ENCODE measurements around the gene LBH. TPM values are rescaled to one million over a fixed set of nuclear protein-coding genes. Genes with fewer than 3 reads are reported as not detected.

LBH gene
- total RNA-seq, 1 donor from 2014 or later, result 51.7 TPM

DNA sequence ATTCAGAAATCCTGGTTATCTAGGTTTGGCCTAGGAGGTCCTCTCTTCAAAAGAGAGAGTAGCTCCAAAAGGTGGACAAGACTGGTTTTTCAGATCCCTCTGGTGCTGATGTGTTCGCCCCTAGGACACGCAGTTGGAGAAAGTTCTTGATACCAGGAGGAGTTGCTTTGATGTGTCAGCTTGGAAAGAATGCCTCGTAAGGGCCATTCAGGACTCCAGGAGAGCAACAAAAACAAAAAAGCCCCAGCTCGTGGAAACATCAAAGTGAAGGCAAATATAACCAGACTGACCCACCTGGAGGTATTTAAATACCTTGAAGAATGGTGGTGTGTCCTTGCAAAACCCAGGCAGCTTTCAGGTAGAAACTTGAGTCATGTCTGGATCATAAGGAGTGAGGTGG lies 12.5 kb upstream of the LBH start:
- H3K27me3 Mint-ChIP-seq (ENCODE audit: low read depth, unreplicated experiment), result peaks cover 30% of the 10 kb centered on the region
- Histone ChIP-seq H4K20me1 (ENCODE audit: insufficient read depth, low read length) (no peaks in the 10 kb centered on the region), H3K27me3 (ENCODE audit: insufficient read depth, low read length) (peaks cover 2% of the 10 kb centered on the region), H3K36me3 (ENCODE audit: insufficient read depth, low read length) (no peaks in the 10 kb centered on the region), H3K4me2 (ENCODE audit: low read length) (peak overlapping the region; percentile 6), H3K4me3 (ENCODE audit: insufficient read depth, low read depth, low read length) (no peak overlapping the region), H3K9ac (ENCODE audit: low read length) (no peak overlapping the region), H3K79me2 (ENCODE audit: insufficient read depth, low read length) (no peaks in the 10 kb centered on the region), H2AFZ (ENCODE audit: low read depth, low read length) (no peak overlapping the region), H3K4me1 (ENCODE audit: insufficient read depth, low read length) (peaks cover 8% of the 10 kb centered on the region), H3K27ac (ENCODE audit: low read depth, low read length) (no peak overlapping the region), H3K9me3 (ENCODE audit: insufficient read depth, low read depth, low read length) (no peaks in the 10 kb centered on the region)
- no peak overlapping the region for H3K4me3 Mint-ChIP-seq (ENCODE audit: unreplicated experiment)
- FAIRE-seq, result no peak
- no peaks in the 10 kb centered on the region for H3K36me3 Mint-ChIP-seq (ENCODE audit: low read depth, unreplicated experiment)
- peaks cover 6% of the 10 kb centered on the region for H3K4me1 Mint-ChIP-seq (ENCODE audit: low read depth, unreplicated experiment)
- H3K9me3 Mint-ChIP-seq (ENCODE audit: unreplicated experiment), result peaks cover 6% of the 10 kb centered on the region
- TF ChIP-seq, protein P1, sequence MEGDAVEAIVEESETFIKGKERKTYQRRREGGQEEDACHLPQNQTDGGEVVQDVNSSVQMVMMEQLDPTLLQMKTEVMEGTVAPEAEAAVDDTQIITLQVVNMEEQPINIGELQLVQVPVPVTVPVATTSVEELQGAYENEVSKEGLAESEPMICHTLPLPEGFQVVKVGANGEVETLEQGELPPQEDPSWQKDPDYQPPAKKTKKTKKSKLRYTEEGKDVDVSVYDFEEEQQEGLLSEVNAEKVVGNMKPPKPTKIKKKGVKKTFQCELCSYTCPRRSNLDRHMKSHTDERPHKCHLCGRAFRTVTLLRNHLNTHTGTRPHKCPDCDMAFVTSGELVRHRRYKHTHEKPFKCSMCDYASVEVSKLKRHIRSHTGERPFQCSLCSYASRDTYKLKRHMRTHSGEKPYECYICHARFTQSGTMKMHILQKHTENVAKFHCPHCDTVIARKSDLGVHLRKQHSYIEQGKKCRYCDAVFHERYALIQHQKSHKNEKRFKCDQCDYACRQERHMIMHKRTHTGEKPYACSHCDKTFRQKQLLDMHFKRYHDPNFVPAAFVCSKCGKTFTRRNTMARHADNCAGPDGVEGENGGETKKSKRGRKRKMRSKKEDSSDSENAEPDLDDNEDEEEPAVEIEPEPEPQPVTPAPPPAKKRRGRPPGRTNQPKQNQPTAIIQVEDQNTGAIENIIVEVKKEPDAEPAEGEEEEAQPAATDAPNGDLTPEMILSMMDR (IDR thresholded peaks at IDR 0.05; ENCODE audit: insufficient read depth, low read depth, low read length), result no peak
- no peak for TF ChIP-seq EZH2 (IDR thresholded peaks at IDR 0.05; ENCODE audit: insufficient read depth, low read length)
- peak; percentile 9 for DNase-seq (ENCODE audit: low read depth)
- no peak overlapping the region for H3K27ac Mint-ChIP-seq (ENCODE audit: unreplicated experiment)

DNA sequence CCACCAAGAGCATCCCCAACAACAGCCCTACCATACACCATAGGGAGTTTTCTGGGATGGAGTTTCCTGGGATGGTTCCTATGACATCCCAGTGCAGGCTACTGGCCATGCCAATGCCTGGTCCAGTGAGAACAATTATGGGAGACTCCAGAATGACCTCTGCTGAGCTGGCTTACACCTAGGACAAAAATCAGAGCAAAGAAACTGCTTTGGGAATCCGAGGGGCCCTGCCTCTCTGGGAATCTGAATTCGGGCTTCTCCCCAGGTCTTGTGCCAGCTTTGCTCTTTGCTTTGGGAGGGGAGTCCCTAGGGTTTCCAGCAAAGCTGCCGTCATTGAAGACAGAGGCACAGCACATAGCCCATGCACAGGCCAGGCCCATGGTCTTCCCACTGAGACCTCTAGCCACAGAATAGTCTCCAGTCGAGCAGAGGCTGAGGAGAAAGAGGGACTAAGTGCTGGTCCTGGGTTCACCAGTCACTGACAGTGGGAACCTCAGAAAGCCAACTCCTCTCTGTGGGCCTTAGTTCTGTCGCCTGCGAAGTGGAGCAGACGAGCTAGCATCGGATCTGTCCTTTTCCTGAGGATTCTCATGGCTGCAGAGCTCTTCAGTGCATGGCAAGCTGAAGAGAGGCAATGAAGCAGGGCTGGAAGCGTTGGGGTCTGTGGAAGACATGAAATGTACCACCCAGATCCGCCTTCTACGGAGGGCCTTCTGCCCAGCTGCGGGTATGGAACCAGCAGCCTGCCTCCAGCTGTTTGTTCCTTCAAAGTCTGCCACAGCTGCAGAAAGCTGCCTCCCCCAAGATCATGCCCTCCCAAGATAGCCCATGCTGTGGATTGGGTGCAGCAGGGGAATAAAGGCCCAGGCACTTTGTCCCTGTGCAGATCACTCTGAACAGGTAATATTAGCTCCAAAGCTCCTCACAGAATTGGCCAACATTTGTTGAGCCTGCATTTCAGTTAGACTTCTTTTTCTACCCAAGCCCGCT lies 11.2 kb upstream of the LBH start:
- Mint-ChIP-seq H3K36me3 (ENCODE audit: low read depth, unreplicated experiment) (peaks cover 1% of the 10 kb centered on the region), H3K4me1 (ENCODE audit: low read depth, unreplicated experiment) (peaks cover 10% of the 10 kb centered on the region), H3K27ac (ENCODE audit: unreplicated experiment) (no peak overlapping the region), H3K9me3 (ENCODE audit: unreplicated experiment) (peaks cover 6% of the 10 kb centered on the region), H3K4me3 (ENCODE audit: unreplicated experiment) (no peak overlapping the region), H3K27me3 (ENCODE audit: low read depth, unreplicated experiment) (peaks cover 32% of the 10 kb centered on the region)
- Histone ChIP-seq H3K9me3 (ENCODE audit: insufficient read depth, low read depth, low read length) (no peaks in the 10 kb centered on the region), H4K20me1 (ENCODE audit: insufficient read depth, low read length) (no peaks in the 10 kb centered on the region), H3K4me1 (ENCODE audit: insufficient read depth, low read length) (peaks cover 12% of the 10 kb centered on the region), H3K27me3 (ENCODE audit: insufficient read depth, low read length) (peaks cover 4% of the 10 kb centered on the region), H2AFZ (ENCODE audit: low read depth, low read length) (no peak overlapping the region), H3K4me2 (ENCODE audit: low read length) (no peak overlapping the region), H3K9ac (ENCODE audit: low read length) (no peak overlapping the region), H3K36me3 (ENCODE audit: insufficient read depth, low read length) (no peaks in the 10 kb centered on the region), H3K79me2 (ENCODE audit: insufficient read depth, low read length) (no peaks in the 10 kb centered on the region), H3K4me3 (ENCODE audit: insufficient read depth, low read depth, low read length) (no peak overlapping the region), H3K27ac (ENCODE audit: low read depth, low read length) (no peak overlapping the region)
- TF ChIP-seq EZH2 (IDR thresholded peaks at IDR 0.05; ENCODE audit: insufficient read depth, low read length), result no peak
- TF ChIP-seq, protein P1 (IDR thresholded peaks at IDR 0.05; ENCODE audit: insufficient read depth, low read depth, low read length), result no peak
- DNase-seq (ENCODE audit: low read depth) (no peak), FAIRE-seq (no peak)

DNA sequence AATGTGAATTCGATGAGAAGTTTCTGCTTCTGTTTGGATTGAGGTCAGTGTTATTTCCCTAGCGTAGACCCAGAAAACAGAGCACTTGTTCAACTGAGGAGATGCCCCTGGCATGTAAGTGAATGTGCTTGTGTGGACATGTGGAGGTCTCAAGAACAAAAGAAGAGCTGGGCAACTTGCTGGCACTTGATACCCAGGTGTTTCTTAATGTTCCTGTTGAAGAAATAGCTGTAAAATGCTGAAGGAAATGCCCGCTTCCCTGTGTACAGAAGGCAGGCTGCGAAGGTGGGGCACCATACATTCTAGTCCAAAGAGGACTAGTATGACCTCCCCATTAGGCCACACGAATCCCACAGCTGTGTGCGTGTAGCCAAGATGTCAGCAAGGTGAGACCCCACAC lies 9.8 kb upstream of the LBH start:
- Histone ChIP-seq H3K4me3 (ENCODE audit: insufficient read depth, low read depth, low read length) (no peak overlapping the region), H3K27me3 (ENCODE audit: insufficient read depth, low read length) (peaks cover 4% of the 10 kb centered on the region), H3K4me2 (ENCODE audit: low read length) (no peak overlapping the region), H3K9ac (ENCODE audit: low read length) (no peak overlapping the region), H3K9me3 (ENCODE audit: insufficient read depth, low read depth, low read length) (no peaks in the 10 kb centered on the region), H3K36me3 (ENCODE audit: insufficient read depth, low read length) (no peaks in the 10 kb centered on the region), H4K20me1 (ENCODE audit: insufficient read depth, low read length) (no peaks in the 10 kb centered on the region), H2AFZ (ENCODE audit: low read depth, low read length) (no peak overlapping the region), H3K27ac (ENCODE audit: low read depth, low read length) (no peak overlapping the region), H3K79me2 (ENCODE audit: insufficient read depth, low read length) (no peaks in the 10 kb centered on the region), H3K4me1 (ENCODE audit: insufficient read depth, low read length) (peaks cover 26% of the 10 kb centered on the region)
- peaks cover 32% of the 10 kb centered on the region for H3K27me3 Mint-ChIP-seq (ENCODE audit: low read depth, unreplicated experiment)
- H3K4me3 Mint-ChIP-seq (ENCODE audit: unreplicated experiment), result no peak overlapping the region
- H3K4me1 Mint-ChIP-seq (ENCODE audit: low read depth, unreplicated experiment), result peaks cover 23% of the 10 kb centered on the region
- peaks cover 1% of the 10 kb centered on the region for H3K36me3 Mint-ChIP-seq (ENCODE audit: low read depth, unreplicated experiment)
- H3K9me3 Mint-ChIP-seq (ENCODE audit: unreplicated experiment), result peaks cover 6% of the 10 kb centered on the region
- no peak for DNase-seq (ENCODE audit: low read depth)
- TF ChIP-seq, protein P1 (IDR thresholded peaks at IDR 0.05; ENCODE audit: insufficient read depth, low read depth, low read length), result no peak
- TF ChIP-seq EZH2 (IDR thresholded peaks at IDR 0.05; ENCODE audit: insufficient read depth, low read length), result no peak
- no peak for FAIRE-seq
- H3K27ac Mint-ChIP-seq (ENCODE audit: unreplicated experiment), result no peak overlapping the region
